ENCODE measurements around the gene TAS2R60.

Gene TAS2R60

GRCh38 chr7:143429770-143430698, 13.2 kb upstream of the TAS2R60 start:
- Histone ChIP-seq H3K4me2 (peak overlapping the region in 3 of 11 experiments; percentile 23 to 66 (median 53); a peak in 5 of 22 replicates), H3K9me3 (replicated peaks in 1 of 11) (no peaks in the 10 kb centered on the region; a peak in 2 of 22 replicates), H3K27me3 (no peaks in the 10 kb centered on the region), H3K36me3 (no peaks in the 10 kb centered on the region), H3K4me3 (no peak overlapping the region), H3K27ac (no peak overlapping the region), H3K4me1 (peaks cover 0 to 14% (median 0%) of the 10 kb centered on the region in 10 experiments; a peak in 6 of 20 replicates), H4K20me1 (no peaks in the 10 kb centered on the region), H3K9ac (no peak overlapping the region)
- TF ChIP-seq Cebpa-rat (IDR thresholded peaks at IDR 0.05), result no peak

- Histone ChIP-seq H3K27me3 (no peaks in the 10 kb centered on the region), H3K4me2 (no peak overlapping the region), H3K4me1 (peaks cover 0 to 14% (median 0%) of the 10 kb centered on the region in 10 experiments; a peak in 6 of 20 replicates), H3K36me3 (no peaks in the 10 kb centered on the region), H4K20me1 (no peaks in the 10 kb centered on the region), H3K4me3 (no peak overlapping the region), H3K9me3 (replicated peaks in 1 of 11) (no peaks in the 10 kb centered on the region; a peak in 2 of 22 replicates), H3K9ac (no peak overlapping the region), H3K27ac (no peak overlapping the region)
- TF ChIP-seq Cebpa-rat (IDR thresholded peaks at IDR 0.05), result no peak
Measured at GRCh38 chr7:143431109-143431508, 12.1 kb upstream of the TAS2R60 start.

- Histone ChIP-seq H3K4me3 (no peak overlapping the region), H3K36me3 (no peaks in the 10 kb centered on the region)
- TF ChIP-seq Cebpa-rat (IDR thresholded peaks at IDR 0.05), result no peak
Measured at GRCh38 chr7:143433759-143434158, 9.5 kb upstream of the TAS2R60 start.

GRCh38 chr7:143434660-143435059, 8.6 kb upstream of the TAS2R60 start:
- Histone ChIP-seq H3K27me3 (no peaks in the 10 kb centered on the region), H3K27ac (no peak overlapping the region), H3K4me3 (no peak overlapping the region), H3K4me1 (peaks cover 0 to 20% (median 0%) of the 10 kb centered on the region in 10 experiments; a peak in 7 of 20 replicates), H3K9ac (no peak overlapping the region), H4K20me1 (no peaks in the 10 kb centered on the region), H3K4me2 (no peak overlapping the region), H3K36me3 (no peaks in the 10 kb centered on the region), H3K9me3 (replicated peaks in 1 of 11) (no peaks in the 10 kb centered on the region)
- no peak for TF ChIP-seq Cebpa-rat (IDR thresholded peaks at IDR 0.05)

More at GRCh38 chr7:143433759-143434158, 9.5 kb upstream of the TAS2R60 start:
- H3K9ac ChIP-seq, result no peak overlapping the region
- H3K4me1 ChIP-seq, result peaks cover 0 to 21% (median 0%) of the 10 kb centered on the region in 10 experiments; a peak in 7 of 20 replicates
- H3K9me3 ChIP-seq (replicated peaks in 1 of 11), result no peaks in the 10 kb centered on the region
- no peak overlapping the region for H3K27ac ChIP-seq
- no peak overlapping the region for H3K4me2 ChIP-seq
- no peaks in the 10 kb centered on the region for H4K20me1 ChIP-seq
- H3K27me3 ChIP-seq, result no peaks in the 10 kb centered on the region

GRCh38 chr7:143435266-143435665, 8.0 kb upstream of the TAS2R60 start:
- no peak overlapping the region for H3K4me3 ChIP-seq
- TF ChIP-seq Cebpa-rat (IDR thresholded peaks at IDR 0.05), result no peak
- H3K4me1 ChIP-seq, result peaks cover 0 to 14% (median 0%) of the 10 kb centered on the region in 10 experiments; a peak in 7 of 20 replicates

GRCh38 chr7:143436325-143436946, 6.8 kb upstream of the TAS2R60 start:
- H4K20me1 ChIP-seq, result no peaks in the 10 kb centered on the region
- TF ChIP-seq Cebpa-rat (IDR thresholded peaks at IDR 0.05), result no peak

More at GRCh38 chr7:143435266-143435665, 8.0 kb upstream of the TAS2R60 start:
- Histone ChIP-seq H3K9ac (no peak overlapping the region), H4K20me1 (no peaks in the 10 kb centered on the region), H3K27me3 (no peaks in the 10 kb centered on the region), H3K4me2 (no peak overlapping the region), H3K9me3 (replicated peaks in 1 of 11) (no peaks in the 10 kb centered on the region), H3K27ac (no peak overlapping the region), H3K36me3 (no peaks in the 10 kb centered on the region)

GRCh38 chr7:143437578-143437977, 5.7 kb upstream of the TAS2R60 start:
- Histone ChIP-seq H3K4me3 (no peak overlapping the region), H3K36me3 (no peaks in the 10 kb centered on the region), H3K4me2 (peak overlapping the region in 3 of 11 experiments; percentile 2 to 52 (median 7); a peak in 3 of 22 replicates), H4K20me1 (no peaks in the 10 kb centered on the region), H3K27ac (no peak overlapping the region; a peak in 1 of 22 replicates), H3K9me3 (replicated peaks in 1 of 11) (no peaks in the 10 kb centered on the region), H3K4me1 (peaks cover 0 to 12% (median 0%) of the 10 kb centered on the region in 10 experiments; a peak in 3 of 20 replicates), H3K9ac (no peak overlapping the region), H3K27me3 (no peaks in the 10 kb centered on the region)
- no peak for TF ChIP-seq Cebpa-rat (IDR thresholded peaks at IDR 0.05)

More at GRCh38 chr7:143436325-143436946, 6.8 kb upstream of the TAS2R60 start:
- no peak overlapping the region for H3K27ac ChIP-seq
- peaks cover 0 to 12% (median 0%) of the 10 kb centered on the region in 10 experiments; a peak in 3 of 20 replicates for H3K4me1 ChIP-seq
- no peak overlapping the region for H3K9ac ChIP-seq
- H3K36me3 ChIP-seq, result no peaks in the 10 kb centered on the region
- no peaks in the 10 kb centered on the region for H3K27me3 ChIP-seq
- no peak overlapping the region for H3K4me2 ChIP-seq
- no peaks in the 10 kb centered on the region for H3K9me3 ChIP-seq (replicated peaks in 1 of 11)
- no peak overlapping the region for H3K4me3 ChIP-seq

- H4K20me1 ChIP-seq, result no peaks in the 10 kb centered on the region
- H3K27ac ChIP-seq, result no peak overlapping the region
- TF ChIP-seq Cebpa-rat (IDR thresholded peaks at IDR 0.05), result no peak
Measured at GRCh38 chr7:143439866-143440265, 3.4 kb upstream of the TAS2R60 start.

GRCh38 chr7:143444063-143444782, 970 bp downstream of the TAS2R60 start:
- H3K27ac ChIP-seq, result no peak overlapping the region
- TF ChIP-seq Cebpa-rat (IDR thresholded peaks at IDR 0.05), result no peak
- H3K9ac ChIP-seq, result no peak overlapping the region
- no peaks in the 10 kb centered on the region for H3K9me3 ChIP-seq (replicated peaks in 1 of 11)
- no peak overlapping the region for H3K4me2 ChIP-seq
- H3K36me3 ChIP-seq, result no peaks in the 10 kb centered on the region
- H3K4me1 ChIP-seq, result no peaks in the 10 kb centered on the region
- no peak overlapping the region for H3K4me3 ChIP-seq
- no peaks in the 10 kb centered on the region for H4K20me1 ChIP-seq
- no peaks in the 10 kb centered on the region for H3K27me3 ChIP-seq

More at GRCh38 chr7:143439866-143440265, 3.4 kb upstream of the TAS2R60 start:
- H3K36me3 ChIP-seq, result no peaks in the 10 kb centered on the region
- no peaks in the 10 kb centered on the region for H3K27me3 ChIP-seq
- H3K4me3 ChIP-seq, result no peak overlapping the region
- peaks cover 0 to 12% (median 0%) of the 10 kb centered on the region in 10 experiments; a peak in 3 of 20 replicates for H3K4me1 ChIP-seq
- no peak overlapping the region for H3K4me2 ChIP-seq
- no peak overlapping the region for H3K9ac ChIP-seq
- H3K9me3 ChIP-seq (replicated peaks in 1 of 11), result no peaks in the 10 kb centered on the region
